Measurements from ENCODE around the gene IGF2.

IGF2 gene

DNA sequence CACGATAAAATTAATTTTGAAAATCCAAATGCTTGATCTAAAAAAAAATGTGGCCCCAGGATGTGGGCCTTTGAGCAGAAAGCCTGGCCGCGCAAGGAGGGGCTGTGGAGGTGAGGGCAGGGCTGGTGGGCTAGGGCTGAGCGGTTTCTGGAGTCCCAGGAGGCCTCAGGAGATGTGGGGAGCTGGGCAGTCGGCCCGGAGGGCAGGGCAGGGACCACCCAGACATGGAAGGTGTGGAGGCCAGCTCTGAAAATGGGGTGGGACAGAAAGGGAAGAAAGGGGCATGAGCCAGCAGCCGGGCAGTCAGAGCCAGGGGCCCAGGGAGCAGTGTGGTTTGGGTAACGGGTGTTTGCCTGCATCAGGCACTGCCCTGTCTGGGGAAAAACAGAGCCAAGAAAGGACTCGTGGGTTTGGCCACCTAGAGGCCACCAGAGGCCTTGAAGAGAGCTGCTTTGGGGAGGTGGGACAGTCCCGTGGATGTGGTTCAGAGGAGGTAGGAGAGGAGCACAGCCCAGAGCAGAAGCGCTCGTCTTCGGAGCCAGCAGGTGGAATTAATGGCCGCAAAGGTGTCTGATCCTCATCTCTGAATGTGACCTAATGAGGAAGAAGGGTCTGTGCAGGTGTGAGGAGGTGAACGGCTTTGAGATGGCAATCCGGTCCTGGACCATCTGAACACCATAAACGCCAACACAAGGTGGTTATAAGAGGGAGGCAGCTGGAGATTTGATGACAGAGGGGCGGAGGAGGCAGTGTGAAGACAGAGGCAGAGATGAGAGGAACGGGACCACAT lies 50.2 kb downstream of the IGF2 start:
- H3K4me3 ChIP-seq (replicated peaks; ENCODE audit: low read depth, low read length) = no peak overlapping the region
- TF ChIP-seq, protein P1, sequence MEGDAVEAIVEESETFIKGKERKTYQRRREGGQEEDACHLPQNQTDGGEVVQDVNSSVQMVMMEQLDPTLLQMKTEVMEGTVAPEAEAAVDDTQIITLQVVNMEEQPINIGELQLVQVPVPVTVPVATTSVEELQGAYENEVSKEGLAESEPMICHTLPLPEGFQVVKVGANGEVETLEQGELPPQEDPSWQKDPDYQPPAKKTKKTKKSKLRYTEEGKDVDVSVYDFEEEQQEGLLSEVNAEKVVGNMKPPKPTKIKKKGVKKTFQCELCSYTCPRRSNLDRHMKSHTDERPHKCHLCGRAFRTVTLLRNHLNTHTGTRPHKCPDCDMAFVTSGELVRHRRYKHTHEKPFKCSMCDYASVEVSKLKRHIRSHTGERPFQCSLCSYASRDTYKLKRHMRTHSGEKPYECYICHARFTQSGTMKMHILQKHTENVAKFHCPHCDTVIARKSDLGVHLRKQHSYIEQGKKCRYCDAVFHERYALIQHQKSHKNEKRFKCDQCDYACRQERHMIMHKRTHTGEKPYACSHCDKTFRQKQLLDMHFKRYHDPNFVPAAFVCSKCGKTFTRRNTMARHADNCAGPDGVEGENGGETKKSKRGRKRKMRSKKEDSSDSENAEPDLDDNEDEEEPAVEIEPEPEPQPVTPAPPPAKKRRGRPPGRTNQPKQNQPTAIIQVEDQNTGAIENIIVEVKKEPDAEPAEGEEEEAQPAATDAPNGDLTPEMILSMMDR (IDR thresholded peaks at IDR 0.05; ENCODE audit: insufficient read depth, low read length, poor library complexity, severe bottlenecking) = no peak
- no peaks in the 10 kb centered on the region; the same call in 1 of the 2 replicates for H3K27me3 ChIP-seq (replicated peaks; ENCODE audit: control insufficient read depth, insufficient read depth, low read length)
- DNase-seq (ENCODE audit: extremely low read depth, insufficient read length) = no peak
- no peaks in the 10 kb centered on the region for H3K36me3 ChIP-seq (ENCODE audit: control insufficient read depth, insufficient read depth, low read length)

DNA sequence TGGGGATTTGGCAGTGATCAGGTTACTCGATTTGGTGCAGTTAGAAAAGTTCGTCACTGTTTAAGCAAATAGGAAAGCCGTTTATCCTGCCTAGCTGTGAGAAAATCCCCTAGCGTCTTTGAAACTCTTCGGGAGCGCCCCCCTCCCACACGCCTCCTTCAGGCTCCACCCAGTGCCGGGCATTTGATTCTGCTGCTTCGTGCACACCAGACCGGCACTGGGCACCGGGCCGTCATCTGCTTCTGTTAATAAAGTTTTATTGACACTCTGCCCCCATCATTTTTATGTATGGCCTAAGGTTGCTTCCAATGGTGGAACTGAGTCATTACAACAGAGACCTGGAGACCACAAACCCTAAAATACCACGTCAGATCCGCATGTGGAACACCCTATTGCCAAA lies 50.9 kb downstream of the IGF2 start:
- no peak overlapping the region for H3K4me3 ChIP-seq (replicated peaks; ENCODE audit: low read depth, low read length)
- no peaks in the 10 kb centered on the region for H3K36me3 ChIP-seq (ENCODE audit: control insufficient read depth, insufficient read depth, low read length)
- no peak for DNase-seq (ENCODE audit: extremely low read depth, insufficient read length)
- no peaks in the 10 kb centered on the region; the same call in 1 of the 2 replicates for H3K27me3 ChIP-seq (replicated peaks; ENCODE audit: control insufficient read depth, insufficient read depth, low read length)
- TF ChIP-seq, protein P1 (IDR thresholded peaks at IDR 0.05; ENCODE audit: insufficient read depth, low read length, poor library complexity, severe bottlenecking) = no peak

DNA sequence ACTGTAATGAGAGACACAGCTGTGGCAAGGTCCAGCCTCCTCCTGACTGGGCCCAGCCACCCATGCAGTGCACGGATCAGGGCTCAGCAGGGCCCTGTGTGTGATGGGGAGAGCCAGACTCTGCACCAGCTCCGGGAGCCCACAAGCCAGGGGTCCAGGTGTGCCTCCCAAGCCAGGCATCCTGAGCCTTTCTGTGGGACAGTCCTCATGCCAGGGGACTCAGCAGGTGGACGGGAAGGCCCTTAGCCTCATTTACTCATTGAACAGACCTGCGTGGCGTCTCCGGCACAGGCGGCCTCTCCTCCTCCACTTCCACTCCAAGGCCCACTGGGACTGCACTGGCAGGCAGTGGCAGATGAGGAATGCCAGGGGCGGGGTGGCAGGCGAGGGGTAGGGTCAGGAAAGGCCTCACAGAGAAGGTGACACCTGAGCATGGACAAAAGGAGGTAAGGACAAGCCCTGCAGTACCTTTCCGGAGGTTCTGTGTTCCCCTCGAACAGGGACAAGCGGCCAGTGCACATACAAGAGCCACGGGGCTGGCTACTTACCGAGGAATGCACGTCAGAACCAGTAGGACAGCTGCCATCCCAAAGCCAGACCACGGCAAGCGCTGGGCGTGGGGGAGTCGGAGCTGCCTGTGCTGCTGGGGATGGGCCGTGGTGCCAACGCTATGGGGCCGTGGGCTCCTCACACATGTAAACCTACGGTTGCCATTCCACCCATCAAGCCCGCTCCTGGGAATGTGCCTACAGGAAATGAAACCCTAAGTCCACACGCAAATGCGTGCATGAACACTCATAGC lies 52.7 kb downstream of the IGF2 start:
- TF ChIP-seq, protein P1 (IDR thresholded peaks at IDR 0.05; ENCODE audit: insufficient read depth, low read length, poor library complexity, severe bottlenecking) = no peak
- Histone ChIP-seq H3K36me3 (ENCODE audit: control insufficient read depth, insufficient read depth, low read length) (no peaks in the 10 kb centered on the region), H3K27me3 (replicated peaks; ENCODE audit: control insufficient read depth, insufficient read depth, low read length) (no peaks in the 10 kb centered on the region), H3K4me3 (replicated peaks; ENCODE audit: low read depth, low read length) (no peak overlapping the region)
- DNase-seq (ENCODE audit: extremely low read depth, insufficient read length) = no peak

DNA sequence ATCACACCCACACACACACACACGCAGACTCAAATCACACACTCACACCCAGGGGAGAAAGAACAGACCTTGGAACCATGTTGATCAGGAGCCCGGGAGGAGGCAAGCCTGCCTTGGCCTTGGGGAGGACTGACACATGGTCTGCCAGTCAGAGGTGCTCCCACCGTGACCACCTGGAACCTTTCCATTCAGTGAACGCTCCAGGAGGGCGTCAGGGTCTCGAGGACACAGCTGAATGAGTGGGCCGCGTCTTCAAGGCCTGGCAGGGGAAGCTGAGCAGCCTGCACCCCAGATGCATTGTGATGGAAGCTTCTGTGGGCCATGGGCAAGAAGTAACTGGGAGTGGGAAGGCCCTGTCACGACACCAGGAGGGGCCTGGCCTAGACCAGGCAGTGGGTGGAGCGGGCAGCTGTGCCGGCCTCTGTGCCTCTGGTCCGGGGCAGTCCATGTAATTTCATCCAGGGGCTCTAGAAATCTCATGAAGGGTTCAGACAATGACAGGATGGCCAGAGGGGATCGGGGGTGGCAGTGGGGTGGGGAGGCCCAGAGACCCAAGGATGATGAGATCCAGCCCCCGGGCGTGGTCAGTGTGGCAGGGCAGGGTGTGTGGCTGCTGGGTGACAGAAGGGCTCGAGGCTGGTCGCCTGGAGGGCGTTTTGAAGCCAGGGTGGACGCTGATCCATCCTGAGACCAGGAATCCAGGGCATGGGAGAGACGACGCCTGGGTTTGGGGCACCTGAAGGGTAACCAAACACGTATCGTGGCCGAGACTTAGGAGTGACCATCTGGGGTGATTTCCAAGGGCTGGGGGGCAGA lies 53.7 kb downstream of the IGF2 start:
- H3K4me3 ChIP-seq (replicated peaks; ENCODE audit: low read depth, low read length) = no peak overlapping the region
- no peaks in the 10 kb centered on the region for H3K36me3 ChIP-seq (ENCODE audit: control insufficient read depth, insufficient read depth, low read length)
- no peaks in the 10 kb centered on the region for H3K27me3 ChIP-seq (replicated peaks; ENCODE audit: control insufficient read depth, insufficient read depth, low read length)
- TF ChIP-seq, protein P1 (IDR thresholded peaks at IDR 0.05; ENCODE audit: insufficient read depth, low read length, poor library complexity, severe bottlenecking) = no peak
- DNase-seq (ENCODE audit: extremely low read depth, insufficient read length) = no peak

DNA sequence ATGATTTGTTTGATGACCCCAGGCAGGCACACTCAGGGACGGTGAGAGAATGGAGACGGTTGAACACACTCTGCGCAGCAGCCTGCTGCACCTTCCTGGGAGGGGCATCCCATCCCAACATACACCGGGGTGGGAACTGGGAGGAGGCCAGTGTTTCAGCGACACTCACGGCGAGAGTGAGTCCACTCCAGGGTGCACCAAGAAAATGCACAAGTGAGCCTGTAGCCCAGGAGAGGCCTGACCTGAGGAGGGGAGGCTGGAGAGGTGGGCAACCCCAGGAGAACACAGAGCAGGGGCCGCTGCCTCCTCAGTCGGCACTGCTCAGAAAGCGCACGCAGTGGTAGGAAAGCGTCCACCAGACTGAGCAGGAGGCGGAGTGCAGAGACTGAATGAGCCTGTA lies 54.5 kb downstream of the IGF2 start:
- no peaks in the 10 kb centered on the region for H3K36me3 ChIP-seq (ENCODE audit: control insufficient read depth, insufficient read depth, low read length)
- H3K27me3 ChIP-seq (replicated peaks; ENCODE audit: control insufficient read depth, insufficient read depth, low read length) = no peaks in the 10 kb centered on the region
- no peak overlapping the region for H3K4me3 ChIP-seq (replicated peaks; ENCODE audit: low read depth, low read length)
- TF ChIP-seq, protein P1 (IDR thresholded peaks at IDR 0.05; ENCODE audit: insufficient read depth, low read length, poor library complexity, severe bottlenecking) = no peak
- DNase-seq (ENCODE audit: extremely low read depth, insufficient read length) = no peak
